Neural cell (in vitro differentiated cells): ENCODE results near the gene RBM39. TPM values are rescaled to one million over a fixed set of nuclear protein-coding genes. Genes with fewer than 3 reads are reported as not detected.

Experiments
- H2AFZ ChIP-seq: fragments of 200-600, 300-800 bp; sonication (generic), shearing (Covaris generic); 2 replicates; pipeline ENCODE4 v1.6.0; 2014; ENCODE audit warnings: low read depth, mild to moderate bottlenecking, antibody characterized with exemption, low read length, moderate library complexity
- H3F3A ChIP-seq: fragments of 200-600 bp; shearing (Covaris generic); 2 replicates; pipeline ENCODE4 v1.6.1; 2016; ENCODE audit warnings: mild to moderate bottlenecking, moderate library complexity, mixed read lengths, antibody characterized with exemption, low read length; ENCODE audit not compliant: insufficient read depth, poor library complexity, severe bottlenecking
- H3K27ac ChIP-seq: fragments of 200-600, 300-800 bp; sonication (generic), shearing (Covaris generic); 2 replicates; pipeline ENCODE4 v1.5.1; 2014; ENCODE audit warnings: mild to moderate bottlenecking, low read length, moderate library complexity
- H3K27me3 ChIP-seq: fragments of 300-800, 200-600 bp; sonication (generic), shearing (Covaris generic); 2 replicates; pipeline ENCODE4 v1.6.0; 2014; ENCODE audit warnings: mild to moderate bottlenecking, low read depth, low read length, moderate library complexity; ENCODE audit not compliant: insufficient read depth
- H3K36me3 ChIP-seq: fragments of 300-800, 200-600 bp; sonication (generic), shearing (Covaris generic); 2 replicates; pipeline ENCODE4 v1.5.1; 2014; ENCODE audit warnings: mild to moderate bottlenecking, antibody characterized with exemption, low read length, moderate library complexity; ENCODE audit not compliant: insufficient read depth
- H3K4me2 ChIP-seq: fragments of 300-800, 200-600 bp; sonication (generic), shearing (Covaris generic); 2 replicates; pipeline ENCODE4 v1.6.0; 2014; ENCODE audit warnings: mild to moderate bottlenecking, low read length
- H3K4me3 ChIP-seq: fragments of 300-800, 200-600 bp; sonication (generic), shearing (Covaris generic); 2 replicates; pipeline ENCODE4 v1.5.1; 2014; ENCODE audit warnings: mild to moderate bottlenecking, low read length, moderate library complexity
- H3K79me2 ChIP-seq: fragments of 200-600 bp; shearing (Covaris generic); replicated peaks from 2 replicates; pipeline ENCODE4 v1.6.0; 2014; ENCODE audit warnings: mild to moderate bottlenecking, low read length, moderate library complexity; ENCODE audit not compliant: insufficient read depth
- H3K9ac ChIP-seq: fragments of 300-800, 200-600 bp; sonication (generic), shearing (Covaris generic); 2 replicates; pipeline ENCODE4 v1.6.1; 2016; ENCODE audit warnings: mild to moderate bottlenecking, low read length, mixed read lengths
- H3K9me2 ChIP-seq: fragments of 200-600 bp; shearing (Covaris generic); 2 replicates; pipeline ENCODE4 v1.6.1; 2016; ENCODE audit warnings: mild to moderate bottlenecking, low read length, mixed read lengths; ENCODE audit not compliant: insufficient read depth
- H3K9me3 ChIP-seq: fragments of 200-600, 300-800 bp; sonication (generic), shearing (Covaris generic); 2 replicates; pipeline ENCODE4 v1.6.1; 2016; ENCODE audit warnings: mild to moderate bottlenecking, mixed run types, low read length, moderate library complexity, mixed read lengths
- H4K20me1 ChIP-seq: fragments of 200-600 bp; shearing (Covaris generic); 2 replicates; pipeline ENCODE4 v1.6.1; 2016; ENCODE audit warnings: mild to moderate bottlenecking, mixed run types; ENCODE audit not compliant: insufficient read depth
- CTCF ChIP-seq: fragments of 450-650 bp; IDR thresholded peaks from 2 replicates; pipeline ENCODE4 v1.5.1; 2014; ENCODE audit warnings: antibody characterized with exemption, mild to moderate bottlenecking, moderate library complexity; ENCODE audit not compliant: poor library complexity, severe bottlenecking
- EP300 ChIP-seq: fragments of 450-650 bp; conservative IDR thresholded peaks from 2 replicates; pipeline ENCODE4 v1.6.1; 2014; ENCODE audit warnings: antibody characterized with exemption, mild to moderate bottlenecking, moderate library complexity; ENCODE audit not compliant: poor library complexity, severe bottlenecking
- EZH2 ChIP-seq: fragments of 200-600, 300-800 bp; shearing (Covaris generic), sonication (generic); IDR thresholded peaks from 2 replicates; pipeline ENCODE4 v1.6.1; 2014; ENCODE audit warnings: antibody characterized with exemption, low read length, borderline replicate concordance, mild to moderate bottlenecking; ENCODE audit not compliant: insufficient read depth, poor library complexity, severe bottlenecking
- MXI1 ChIP-seq: fragments of 450-650 bp; conservative IDR thresholded peaks from 2 replicates; pipeline ENCODE4 v1.6.1; 2014; ENCODE audit warnings: antibody characterized with exemption, mild to moderate bottlenecking; ENCODE audit not compliant: poor library complexity, severe bottlenecking
- POLR2AphosphoS5 ChIP-seq: IDR thresholded peaks from 2 replicates; pipeline ENCODE4 v1.6.1; 2012
- RAD21 ChIP-seq: fragments of 450-650 bp; conservative IDR thresholded peaks from 2 replicates; pipeline ENCODE4 v1.6.1; 2014; ENCODE audit warnings: antibody characterized with exemption, mild to moderate bottlenecking, moderate library complexity
- REST ChIP-seq: IDR thresholded peaks from 2 replicates; pipeline ENCODE4 v1.6.1; 2012; ENCODE audit warnings: borderline replicate concordance
- SMC3 ChIP-seq: fragments of 450-650 bp; conservative IDR thresholded peaks from 2 replicates; pipeline ENCODE4 v1.6.1; 2014; ENCODE audit warnings: antibody characterized with exemption, mild to moderate bottlenecking, moderate library complexity; ENCODE audit not compliant: poor library complexity
- TAF1 ChIP-seq: IDR thresholded peaks from 2 replicates; pipeline ENCODE4 v1.6.1; 2012; ENCODE audit warnings: low read depth
- polyA plus RNA-seq: library from polyadenylated mRNA; depleted of rRNA; stranded (reverse); fragments of >200 nt; gene quantifications from 2 replicates; pipeline ENCODE4 v1.2.3, GENCODE V29; 2014

The RBM39 gene
- polyA plus RNA-seq, 1 donor from 2014 or later, result 839 TPM

GRCh38 chr20:35698298-35699126, 43.5 kb downstream of the RBM39 start:
- peak overlapping the region; percentile 83 for H3K9ac ChIP-seq
- peaks cover 5% of the 10 kb centered on the region for H3K36me3 ChIP-seq
- peaks cover 14% of the 10 kb centered on the region for H3K79me2 ChIP-seq
- peak overlapping the region; percentile 79 for H3K4me3 ChIP-seq
- H3F3A ChIP-seq, result peaks cover 10% of the 10 kb centered on the region
- TF ChIP-seq SMC3, result no peak
- TF ChIP-seq MXI1, result no peak
- no peak for TF ChIP-seq POLR2AphosphoS5
- TF ChIP-seq RAD21, result no peak
- no peak for TF ChIP-seq EP300
- TF ChIP-seq EZH2, result no peak
- H3K9me2 ChIP-seq, result no peaks in the 10 kb centered on the region
- H3K4me2 ChIP-seq, result peak overlapping the region; percentile 90
- no peaks in the 10 kb centered on the region for H3K27me3 ChIP-seq
- H2AFZ ChIP-seq, result peak overlapping the region; percentile 95
- H4K20me1 ChIP-seq, result no peaks in the 10 kb centered on the region
- H3K27ac ChIP-seq, result peak overlapping the region; percentile 79
- no peaks in the 10 kb centered on the region for H3K9me3 ChIP-seq

GRCh38 chr20:35697696-35698297, 44.3 kb downstream of the RBM39 start:
- Histone ChIP-seq H3K9me2 (no peaks in the 10 kb centered on the region), H3F3A (peaks cover 10% of the 10 kb centered on the region), H3K27ac (peak overlapping the region; percentile 79), H3K9me3 (no peaks in the 10 kb centered on the region), H3K4me2 (peak overlapping the region; percentile 90), H2AFZ (no peak overlapping the region), H3K9ac (peak overlapping the region; percentile 83), H3K36me3 (peaks cover 5% of the 10 kb centered on the region), H4K20me1 (no peaks in the 10 kb centered on the region), H3K79me2 (peaks cover 14% of the 10 kb centered on the region), H3K4me3 (peak overlapping the region; percentile 79), H3K27me3 (no peaks in the 10 kb centered on the region)
- TF ChIP-seq MXI1 (no peak), EZH2 (no peak), TAF1 (no peak), POLR2AphosphoS5 (no peak)

GRCh38 chr20:35695978-35696377, 46.1 kb downstream of the RBM39 start:
- Histone ChIP-seq H3K9me3 (no peaks in the 10 kb centered on the region), H3K4me2 (no peak overlapping the region), H3K4me3 (no peak overlapping the region), H3K27me3 (no peaks in the 10 kb centered on the region), H3K9me2 (no peaks in the 10 kb centered on the region), H3K9ac (no peak overlapping the region), H3K36me3 (peaks cover under 1% of the 10 kb centered on the region), H3F3A (peaks cover 4% of the 10 kb centered on the region), H3K79me2 (peaks cover 14% of the 10 kb centered on the region), H3K27ac (no peak overlapping the region), H4K20me1 (no peaks in the 10 kb centered on the region), H2AFZ (no peak overlapping the region)
- TF ChIP-seq CTCF (no peak), EZH2 (no peak), REST (no peak), RAD21 (no peak), POLR2AphosphoS5 (no peak), EP300 (no peak), SMC3 (no peak), TAF1 (no peak), MXI1 (no peak)
